Erythroblast (primary cell): ENCODE measurements around the gene TTI1.

Source experiments
- GATA1 ChIP-seq: IDR thresholded peaks from 2 replicates; pipeline ENCODE4 v1.6.1; 2011; ENCODE audit warnings: low read depth, mild to moderate bottlenecking, control low read depth, low read length, moderate library complexity
- POLR2A ChIP-seq: IDR thresholded peaks from 2 replicates; pipeline ENCODE4 v1.6.1; 2011; ENCODE audit warnings: mild to moderate bottlenecking, low read length

- TF ChIP-seq POLR2A (no peak), GATA1 (no peak)
Measured at GRCh38 chr20:38050686-38051085, 17.4 kb upstream of the TTI1 start.
